ENCODE results near the gene GDI2.
"Not testable (repeated sequence)": the region's sequence is repeated elsewhere in the genome, so short reads cannot be mapped to it uniquely, and the experiment has no call there.

GDI2 gene

DNA sequence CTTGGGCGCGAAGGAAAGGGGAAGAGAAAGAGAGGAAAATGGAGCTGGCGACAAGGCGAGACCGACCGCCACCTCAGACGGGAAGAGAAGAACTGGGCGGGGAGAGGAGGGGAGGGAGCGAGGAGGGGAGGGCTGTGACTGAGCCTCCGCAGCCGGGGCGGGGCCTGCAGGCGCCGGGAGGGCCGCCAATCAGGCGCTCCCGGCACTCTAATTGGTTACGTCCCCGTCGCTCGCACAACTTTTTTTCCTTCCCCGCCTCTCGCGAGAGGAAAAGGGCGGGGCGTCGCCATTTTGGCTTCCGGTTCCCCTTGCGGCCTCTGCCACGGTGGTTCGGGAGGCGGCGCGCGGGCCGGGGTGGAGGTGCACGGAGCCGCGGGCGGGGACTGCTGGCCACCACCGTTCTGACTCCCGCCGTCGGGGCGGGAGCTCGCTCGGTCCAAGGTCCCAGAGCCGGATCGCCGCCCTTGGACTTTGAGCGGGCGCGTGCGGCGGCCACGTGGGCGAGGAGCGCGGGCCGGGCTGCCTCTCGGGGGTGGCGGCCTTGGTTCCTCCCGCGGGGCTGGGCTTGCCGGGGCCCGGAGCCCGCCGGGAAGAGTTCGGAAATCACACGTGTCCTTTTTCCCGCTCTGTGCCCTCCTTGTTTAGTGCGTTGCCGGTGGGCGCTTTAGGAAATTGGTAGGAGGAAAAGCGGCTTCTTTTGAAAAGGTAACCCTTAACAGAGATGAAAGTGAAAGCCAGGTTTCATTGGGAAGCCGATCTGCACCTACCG lies at the start of gene GDI2:
Gene GDI2 (minus strand): TSS at position 94 of the 769 bp plus-strand sequence. CDS start 176 bp downstream, outside the sequence.
- peak; percentile 87 for DNase-seq (ENCODE audit: low read depth)

GRCh38 chr10:5862360-5862961 lies 49.2 kb upstream of the GDI2 start:
- DNase-seq (ENCODE audit: low read depth), result no peak

DNA sequence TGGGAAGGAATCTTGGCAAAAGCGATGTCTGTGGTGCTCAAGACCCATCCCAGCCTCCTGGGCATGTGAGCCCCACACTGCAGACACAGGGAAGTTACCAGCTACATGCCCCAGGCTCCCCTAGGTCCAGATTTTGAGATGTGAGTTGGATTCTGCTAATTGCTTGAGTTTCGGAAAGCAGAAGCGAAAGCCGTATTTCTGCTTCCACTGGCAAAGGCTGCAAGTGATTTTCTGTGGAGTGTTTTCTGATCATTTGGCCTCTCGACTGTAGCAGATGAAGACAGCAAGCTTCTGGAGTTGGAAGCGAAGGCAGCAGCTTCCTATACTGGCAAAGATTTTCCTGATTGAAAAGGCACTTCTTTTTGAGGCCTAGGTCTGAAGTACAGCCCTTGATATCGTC lies 46.8 kb upstream of the GDI2 start:
- no peak for DNase-seq (ENCODE audit: low read depth)

- DNase-seq (ENCODE audit: low read depth), result no peak
Observed at GRCh38 chr10:5858811-5859210, 45.6 kb upstream of the GDI2 start.

DNA sequence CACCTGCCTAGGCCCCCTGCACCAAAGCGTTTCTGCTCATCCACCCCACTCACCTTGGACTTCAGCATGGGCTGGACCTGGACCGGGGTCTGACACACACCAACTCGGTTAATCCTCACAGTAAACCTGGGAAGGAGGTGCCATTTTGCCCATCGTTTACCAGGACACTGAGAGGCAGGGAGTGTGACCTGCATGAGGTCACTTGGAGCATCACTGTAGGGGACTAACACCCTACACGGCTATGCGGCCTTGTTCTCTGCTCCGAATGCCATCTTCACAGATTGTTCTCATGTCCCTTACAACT lies 43.4 kb upstream of the GDI2 start:
- no peak for DNase-seq (ENCODE audit: low read depth)

DNA sequence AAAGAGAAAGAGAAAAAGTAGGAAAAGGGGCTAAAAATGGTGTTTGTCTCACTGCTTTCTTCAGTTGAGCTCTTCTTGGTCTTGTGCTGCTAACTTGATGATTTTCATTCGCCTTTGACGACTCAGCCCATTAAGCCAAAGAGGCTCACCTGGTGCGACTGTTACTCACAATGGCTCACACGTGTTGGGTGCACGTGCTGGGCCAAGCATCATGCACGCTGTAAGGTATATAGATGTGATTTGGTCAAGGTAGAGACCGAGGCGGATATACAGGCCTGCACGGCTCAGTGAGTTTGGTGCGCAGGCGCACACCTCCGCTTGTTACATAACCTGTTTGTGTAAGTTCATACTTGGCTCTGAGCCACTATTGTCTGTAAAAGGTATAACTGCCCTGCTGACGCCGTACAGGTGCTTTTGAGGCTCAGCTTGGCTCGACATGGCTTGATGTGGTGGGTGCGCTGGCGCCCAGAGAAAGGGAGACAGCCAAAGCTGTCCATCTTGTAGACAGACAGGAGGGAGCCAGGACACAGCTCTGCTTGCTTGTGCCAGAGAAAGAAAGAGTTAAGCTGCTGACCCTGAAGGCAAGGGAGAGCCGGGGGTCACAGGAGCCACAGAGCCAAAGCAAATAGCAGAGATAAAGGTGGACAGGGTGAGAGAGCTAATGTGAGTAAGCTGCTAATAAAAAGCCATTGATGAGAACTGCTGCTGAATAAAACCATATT lies 42.9 kb upstream of the GDI2 start:
- no peak for DNase-seq (ENCODE audit: low read depth)

GRCh38 chr10:5854131-5854475 lies 40.9 kb upstream of the GDI2 start:
- DNase-seq (ENCODE audit: low read depth), result no peak

DNA sequence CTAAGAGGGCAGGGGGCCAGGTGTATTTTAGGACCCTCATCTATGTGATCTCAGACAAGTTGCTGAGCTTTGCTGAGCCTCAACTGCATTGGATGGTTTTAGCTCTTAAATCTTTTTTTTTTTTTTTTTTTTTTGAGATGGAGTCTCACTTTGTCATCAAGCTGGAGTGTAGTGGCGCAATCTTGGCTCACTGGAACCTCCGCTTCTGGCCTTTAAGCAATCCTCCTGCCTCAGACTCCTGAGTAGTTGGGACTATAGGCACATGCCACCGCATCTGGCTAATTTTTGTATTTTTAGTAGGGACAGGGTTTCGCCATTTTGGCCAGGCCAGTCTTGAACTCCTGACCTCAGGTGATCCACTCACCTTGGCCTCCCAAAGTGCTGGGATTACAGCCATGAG lies 33.4 kb upstream of the GDI2 start:
- not testable (repeated sequence) for DNase-seq (ENCODE audit: low read depth)

GRCh38 chr10:5844345-5845055 lies 31.3 kb upstream of the GDI2 start:
- no peak for DNase-seq (ENCODE audit: low read depth)

GRCh38 chr10:5843686-5844344 lies 30.6 kb upstream of the GDI2 start:
- DNase-seq (ENCODE audit: low read depth), result no peak

- DNase-seq (ENCODE audit: low read depth), result no peak
Observed at GRCh38 chr10:5841965-5842364, 28.7 kb upstream of the GDI2 start.

DNA sequence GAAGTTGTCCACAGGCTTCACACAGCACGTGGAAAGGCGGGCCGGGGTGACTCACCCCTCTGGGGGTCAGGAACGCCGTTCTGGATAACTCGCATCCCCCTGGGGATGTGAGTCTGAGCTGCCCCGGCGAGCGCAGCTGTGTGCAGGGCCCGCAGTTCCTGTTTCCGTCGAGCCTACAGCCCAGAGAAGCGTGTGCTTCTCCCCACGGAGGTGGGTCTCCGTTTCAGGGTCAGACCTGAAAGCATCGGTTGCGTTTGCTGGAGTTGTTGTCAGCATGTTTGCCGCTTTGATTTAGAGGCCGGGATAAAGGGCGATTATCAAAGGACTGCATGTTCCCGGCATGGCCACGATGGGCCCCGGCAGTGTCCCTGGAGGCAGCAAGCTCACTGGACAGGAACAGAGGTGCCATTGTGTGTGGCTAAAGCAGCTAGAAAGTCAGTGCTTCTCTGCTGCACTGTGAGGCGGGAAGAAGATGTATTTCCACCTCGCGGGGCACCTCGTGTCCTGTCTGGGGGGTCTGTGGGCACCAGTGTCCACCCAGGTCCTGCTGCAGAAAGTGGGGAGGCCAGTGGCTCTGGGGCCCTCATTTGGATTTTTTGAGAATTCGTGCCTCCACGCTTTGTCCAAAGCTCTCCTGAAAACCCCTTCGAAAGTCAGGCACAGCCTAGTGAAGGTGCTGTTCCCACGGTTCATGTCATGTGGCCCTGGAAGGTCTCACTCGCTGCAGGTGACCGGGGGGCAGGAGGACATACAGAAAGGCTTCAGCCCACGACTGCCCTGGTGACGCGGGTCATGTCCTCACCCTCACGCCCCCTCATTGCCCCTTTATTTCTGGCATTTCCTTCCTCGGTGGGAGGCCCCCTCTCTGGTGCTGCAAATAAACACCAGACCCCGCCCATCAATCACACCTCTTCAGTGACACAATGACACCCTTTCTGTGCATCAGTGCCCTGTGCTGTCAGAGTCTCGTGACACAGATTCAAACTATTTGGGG lies 27.4 kb upstream of the GDI2 start:
- no peak for DNase-seq (ENCODE audit: low read depth)

- not testable (repeated sequence) for DNase-seq (ENCODE audit: low read depth)
Observed at GRCh38 chr10:5836181-5836580, 22.9 kb upstream of the GDI2 start.

- no peak for DNase-seq (ENCODE audit: low read depth)
Observed at GRCh38 chr10:5835446-5836095, 22.3 kb upstream of the GDI2 start.

DNA sequence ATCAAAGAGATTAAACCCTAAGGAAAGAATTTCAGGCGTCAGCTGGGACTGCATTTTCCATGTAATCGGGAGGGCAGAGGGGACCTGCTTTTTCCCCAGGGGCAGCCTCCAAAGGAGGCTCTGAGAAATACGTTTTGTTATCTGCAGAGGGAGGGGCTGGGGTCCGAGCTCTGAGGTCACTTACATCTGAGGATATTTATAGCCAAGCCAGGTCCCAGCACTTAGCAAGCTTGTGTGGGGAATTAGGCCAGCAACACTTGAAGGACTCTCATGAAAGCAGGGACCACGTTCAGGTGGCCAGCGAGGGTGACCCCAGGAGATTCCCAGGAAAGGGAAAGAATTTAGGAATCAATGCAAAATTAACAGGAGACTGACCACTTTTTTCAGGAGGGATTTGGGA lies 20.6 kb upstream of the GDI2 start:
- no peak for DNase-seq (ENCODE audit: low read depth)

- no peak for DNase-seq (ENCODE audit: low read depth)
Observed at GRCh38 chr10:5832946-5833345, 19.7 kb upstream of the GDI2 start.

DNA sequence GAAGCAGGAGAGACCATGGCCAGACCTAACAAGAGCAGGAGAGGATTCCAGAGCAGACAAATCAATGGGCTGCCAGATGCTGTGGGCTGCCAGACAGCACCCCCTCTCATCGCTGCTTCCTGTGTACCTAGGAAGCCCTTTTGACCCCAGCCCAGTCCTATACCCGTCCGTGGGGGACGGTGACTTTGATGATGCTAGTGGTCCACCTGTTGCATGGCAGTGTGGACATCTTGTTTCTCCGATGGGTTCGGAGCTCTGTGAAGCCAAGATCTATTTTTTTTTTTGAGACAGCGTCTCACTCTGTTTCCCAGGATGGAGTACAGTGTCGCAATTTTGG lies 18.2 kb upstream of the GDI2 start:
- no peak for DNase-seq (ENCODE audit: low read depth)

DNA sequence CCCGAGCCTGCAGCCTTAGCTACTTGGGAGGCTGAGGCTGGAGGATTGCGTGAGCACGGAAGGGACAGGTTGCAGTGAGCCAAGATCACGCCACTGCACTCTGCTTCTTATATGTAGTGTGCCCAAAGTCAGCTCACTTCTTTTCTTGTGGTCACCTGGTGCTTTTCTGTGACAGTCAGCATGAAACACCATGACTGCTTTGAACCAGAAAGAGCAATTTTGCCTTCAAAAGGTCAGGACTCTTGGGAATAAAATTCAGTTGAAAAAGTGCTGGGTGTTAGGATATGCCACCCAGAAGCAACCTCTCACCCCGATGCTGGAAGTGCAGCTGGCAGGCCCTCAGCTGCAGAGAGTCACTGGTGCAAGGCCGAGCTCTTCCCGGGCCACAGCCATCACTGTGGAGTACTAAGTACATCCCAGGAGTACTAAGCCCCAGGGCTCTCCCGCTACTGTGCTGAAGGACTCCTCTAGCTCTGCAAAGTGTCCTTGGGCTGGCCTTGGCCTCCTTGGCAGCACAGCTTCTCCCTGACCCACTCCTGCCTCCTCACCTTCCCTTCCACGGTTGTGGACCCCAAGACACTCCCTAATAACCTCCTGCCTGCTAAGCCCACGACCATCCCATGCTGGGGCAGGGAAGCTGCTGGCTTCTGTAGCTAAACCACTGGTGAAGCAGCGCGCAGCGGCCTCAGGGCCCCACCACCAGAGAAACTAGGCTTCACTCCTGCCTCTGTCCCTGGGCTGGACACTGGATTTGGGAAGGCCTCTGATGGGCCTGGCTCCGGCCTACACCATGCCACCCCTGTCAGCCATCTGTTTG lies 17.6 kb upstream of the GDI2 start:
- DNase-seq (ENCODE audit: low read depth), result no peak

DNA sequence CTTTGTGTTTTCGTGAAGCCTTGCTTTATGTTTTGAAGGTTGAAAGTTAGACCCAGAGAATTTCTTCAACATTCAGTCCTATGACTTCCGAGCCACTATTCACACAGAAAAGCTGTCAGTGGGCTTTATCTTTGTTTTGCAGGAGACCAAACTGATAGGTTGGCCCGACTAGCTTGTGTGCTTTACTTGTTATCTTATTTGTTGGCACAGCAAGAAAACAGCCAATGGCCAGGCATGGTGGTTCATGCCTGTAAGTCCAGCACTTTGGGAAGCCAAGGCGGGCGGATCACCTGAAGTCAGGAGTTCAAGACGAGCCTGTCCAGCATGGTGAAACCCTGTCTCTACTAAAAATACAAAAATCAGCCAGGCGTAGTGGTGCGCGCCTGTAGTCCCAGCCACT lies 16.0 kb upstream of the GDI2 start:
- DNase-seq (ENCODE audit: low read depth), result no peak

DNA sequence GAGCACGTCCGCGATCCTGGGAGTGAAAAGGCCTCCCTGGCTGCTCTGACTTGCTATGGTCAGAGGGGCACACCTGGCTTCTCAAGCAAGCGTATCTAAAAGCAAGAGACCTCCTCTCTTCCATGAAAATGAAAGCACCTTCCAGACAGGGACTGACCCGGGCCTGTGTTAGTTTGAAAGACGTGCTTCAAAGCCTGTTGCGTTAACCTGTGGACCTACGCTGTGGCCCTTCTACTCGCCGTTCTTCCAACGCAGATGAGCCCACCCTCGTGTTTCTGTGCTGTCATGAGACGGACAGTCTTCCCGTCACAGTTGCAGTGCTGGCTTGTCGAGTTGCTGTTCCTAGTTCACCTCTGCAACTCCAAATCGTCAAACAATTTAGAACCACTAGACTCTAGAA lies 15.5 kb upstream of the GDI2 start:
- DNase-seq (ENCODE audit: low read depth), result no peak

Measured in stimulated activated CD8-positive, alpha-beta memory T cell treated with anti-CD3 and anti-CD28 coated beads, Interleukin-15, amount 100 ng/mL, for 24 hours (primary cell).